CD14-positive monocyte (primary cell): ENCODE results near the gene CLTA. TPM values are rescaled to one million over a fixed set of nuclear protein-coding genes. Genes with fewer than 3 reads are reported as not detected.

Source experiments
- DNase-seq, 3 donors: peaks; one replicate each; pipeline ENCODE4 v3.0.0-alpha.2; 2011 to 2022
- H2AFZ ChIP-seq: 2 replicates; pipeline ENCODE4 v1.6.0; 2012; ENCODE audit warnings: mild to moderate bottlenecking, low read depth, low read length, inconsistent platforms; ENCODE audit not compliant: insufficient read depth, poor library complexity, severe bottlenecking
- H3K27ac ChIP-seq, 2 donors: 1 replicate in 1 of 2; 2 replicates in 1 of 2; pipeline ENCODE4 v1.5.1; 2012 to 2013; ENCODE audit warnings: low read length in 2 of 2, control low read depth in 1 of 2, inconsistent platforms in 1 of 2, low read depth in 1 of 2, mild to moderate bottlenecking in 1 of 2
- H3K27me3 ChIP-seq, 2 donors: one replicate each; pipeline versions ENCODE4 v1.6.0 to v1.6.1; 2011 to 2013; ENCODE audit warnings: low read length in 2 of 2; ENCODE audit not compliant: control insufficient read depth in 2 of 2, insufficient read depth in 2 of 2
- H3K36me3 ChIP-seq, 2 donors: replicated peaks in 1 of 2; 1 replicate in 1 of 2; 2 replicates in 1 of 2; pipeline versions ENCODE4 v1.5.1 to v1.6.1; 2012 to 2013; ENCODE audit warnings: low read length in 2 of 2, control low read depth in 1 of 2, inconsistent platforms in 1 of 2, mild to moderate bottlenecking in 1 of 2; ENCODE audit not compliant: insufficient read depth in 2 of 2, control insufficient read depth in 1 of 2
- H3K4me1 ChIP-seq, 2 donors: 1 replicate in 1 of 2; 2 replicates in 1 of 2; pipeline versions ENCODE4 v1.5.1 to v1.6.1; 2012 to 2013; ENCODE audit warnings: low read length in 2 of 2, control low read depth in 1 of 2, inconsistent platforms in 1 of 2, mild to moderate bottlenecking in 1 of 2, moderate library complexity in 1 of 2; ENCODE audit not compliant: insufficient read depth in 2 of 2, control insufficient read depth in 1 of 2
- H3K4me2 ChIP-seq: replicated peaks from 2 replicates; pipeline ENCODE3; 2012; ENCODE audit warnings: low read length, moderate library complexity, mild to moderate bottlenecking; ENCODE audit not compliant: poor library complexity, severe bottlenecking; ENCODE audit errors: extremely low read depth
- H3K4me3 ChIP-seq, 3 experiments: fragments of 200-600 bp in 1 of 3; sonication (generic) in 1 of 3; replicated peaks in 1 of 3; 1 replicate in 2 of 3; 2 replicates in 1 of 3; pipeline ENCODE4 v1.5.1; 2011 to 2013; ENCODE audit warnings: low read length in 3 of 3, mild to moderate bottlenecking in 3 of 3, control low read depth in 2 of 3, low read depth in 2 of 3, inconsistent platforms in 1 of 3, moderate library complexity in 1 of 3
- H3K79me2 ChIP-seq: 2 replicates; pipeline ENCODE4 v1.6.0; 2012; ENCODE audit warnings: mild to moderate bottlenecking, control low read depth, inconsistent platforms, low read length, moderate library complexity; ENCODE audit not compliant: insufficient read depth
- H3K9ac ChIP-seq: 2 replicates; pipeline ENCODE4 v1.6.0; 2017; ENCODE audit warnings: low read length, mild to moderate bottlenecking; ENCODE audit not compliant: insufficient read depth, poor library complexity, severe bottlenecking
- H3K9me3 ChIP-seq, 2 donors: replicated peaks in 1 of 2; 1 replicate in 1 of 2; 2 replicates in 1 of 2; pipeline versions ENCODE4 v1.5.1 to v1.6.1; 2012 to 2013; ENCODE audit warnings: low read length in 2 of 2, control low read depth in 1 of 2; ENCODE audit not compliant: control insufficient read depth in 1 of 2, insufficient read depth in 1 of 2
- H4K20me1 ChIP-seq: 2 replicates; pipeline ENCODE4 v1.6.0; 2012; ENCODE audit warnings: mild to moderate bottlenecking, low read length, control low read depth, moderate library complexity; ENCODE audit not compliant: insufficient read depth
- H3K27ac Mint-ChIP-seq, 7 donors: one replicate each; pipeline ENCODE4 v1.8.0; 2020; ENCODE audit warnings: mild to moderate bottlenecking in 7 of 7, mixed read lengths in 7 of 7, moderate library complexity in 6 of 7, inconsistent platforms in 2 of 7
- H3K27me3 Mint-ChIP-seq, 3 donors: one replicate each; pipeline ENCODE4 v1.8.0; 2021 to 2022; ENCODE audit warnings: low read depth in 3 of 3, mild to moderate bottlenecking in 3 of 3, mixed read lengths in 3 of 3, moderate library complexity in 3 of 3, inconsistent platforms in 1 of 3
- H3K36me3 Mint-ChIP-seq, 2 donors: one replicate each; pipeline ENCODE4 v1.8.0; 2020; ENCODE audit warnings: mixed read lengths in 2 of 2, inconsistent platforms in 1 of 2, mild to moderate bottlenecking in 1 of 2
- H3K4me1 Mint-ChIP-seq: one replicate; pipeline ENCODE4 v1.8.0; 2020; ENCODE audit warnings: mild to moderate bottlenecking, mixed read lengths
- H3K4me3 Mint-ChIP-seq, 2 donors: one replicate each; pipeline ENCODE4 v1.8.0; 2020; ENCODE audit warnings: mild to moderate bottlenecking in 2 of 2, mixed read lengths in 2 of 2, moderate library complexity in 1 of 2
- H3K9me3 Mint-ChIP-seq, 7 donors: one replicate each; pipeline ENCODE4 v1.8.0; 2020 to 2022; ENCODE audit warnings: mixed read lengths in 7 of 7, mild to moderate bottlenecking in 6 of 7, moderate library complexity in 6 of 7, inconsistent platforms in 2 of 7
- CTCF ChIP-seq: fragments of 200-600 bp; IDR thresholded peaks from one replicate; pipeline ENCODE4 v1.8.0; 2022; ENCODE audit warnings: antibody characterized with exemption, mild to moderate bottlenecking
- WGBS: methylation state at CpG from one replicate; pipeline ENCODE4 v1.1.5; 2013; ENCODE audit warnings: missing lambda C conversion rate; ENCODE audit not compliant: insufficient coverage; 5-methylcytosine and 5-hydroxymethylcytosine counted together
- intact Hi-C, 2 donors: fragments of 100-400 bp; cut with micrococcal nuclease; formaldehyde crosslinking; loops; one replicate each; pipeline versions ENCODE4 v1.15.0 to v1.15.1; 2023
- polyA plus RNA-seq, 3 donors: library from polyadenylated mRNA; depleted of rRNA in 1 of 3; unstranded in 2 of 3; stranded (reverse) in 1 of 3; fragments of 300-500 nt in 2 of 3; fragments of >200 nt in 1 of 3; fragmentation: Illumina TruSeq in 2 of 3; gene quantifications; 1 replicate in 2 of 3; 2 replicates in 1 of 3; pipeline ENCODE4 v1.2.3, GENCODE V29; 2012 to 2021

The CLTA gene
- polyA plus RNA-seq, 3 donors: 85.6 to 262 (median 225) TPM

- no peak overlapping the region for H3K4me3 Mint-ChIP-seq
- H3K4me1 Mint-ChIP-seq: peaks cover 2% of the 10 kb centered on the region
- H2AFZ ChIP-seq: no peak overlapping the region
Measured at GRCh38 chr9:36213387-36213786, 22.7 kb downstream of the CLTA start.

GRCh38 chr9:36213989-36214388, 23.3 kb downstream of the CLTA start:
- no peak overlapping the region for H3K4me3 Mint-ChIP-seq
- Histone ChIP-seq H3K4me3 (no peak overlapping the region), H3K36me3 (peaks cover 71 to 98% of the 10 kb centered on the region in 2 donors), H3K27ac (peak overlapping the region in 1 of 2 donors; percentile 24), H3K9me3 (no peaks in the 10 kb centered on the region), H4K20me1 (peaks cover 95% of the 10 kb centered on the region), H3K27me3 (no peaks in the 10 kb centered on the region), H3K4me1 (no peaks in the 10 kb centered on the region), H3K9ac (no peak overlapping the region), H3K4me2 (no peak overlapping the region), H2AFZ (no peak overlapping the region), H3K79me2 (peaks cover 41% of the 10 kb centered on the region)
- intact Hi-C loops: no loop called here
- H3K4me1 Mint-ChIP-seq: peaks cover 2% of the 10 kb centered on the region
- H3K9me3 Mint-ChIP-seq: no peaks in the 10 kb centered on the region
- H3K27ac Mint-ChIP-seq: peak overlapping the region in 2 of 7 donors; percentile 4 to 20
- peaks cover 0 to 1% (median 0%) of the 10 kb centered on the region in 3 donors for H3K27me3 Mint-ChIP-seq
- DNase-seq: no peak
- H3K36me3 Mint-ChIP-seq: peaks cover 76 to 89% of the 10 kb centered on the region in 2 donors
- no peak for TF ChIP-seq CTCF
- WGBS: 83% methylated on average over 1 of the region's 4 CpGs

More at GRCh38 chr9:36213387-36213786, 22.7 kb downstream of the CLTA start:
- no peak for TF ChIP-seq CTCF
- H3K36me3 Mint-ChIP-seq: peaks cover 76 to 89% of the 10 kb centered on the region in 2 donors
- 67% methylated on average over 1 of the region's 4 CpGs for WGBS
- Histone ChIP-seq H3K27me3 (no peaks in the 10 kb centered on the region), H3K27ac (peak overlapping the region in 1 of 2 donors; percentile 24), H3K4me2 (no peak overlapping the region), H3K4me3 (no peak overlapping the region), H4K20me1 (peaks cover 95% of the 10 kb centered on the region), H3K4me1 (no peaks in the 10 kb centered on the region), H3K9me3 (no peaks in the 10 kb centered on the region), H3K79me2 (peaks cover 47% of the 10 kb centered on the region), H3K9ac (no peak overlapping the region), H3K36me3 (peaks cover 71 to 98% of the 10 kb centered on the region in 2 donors)
- intact Hi-C loops: no loop called here
- H3K9me3 Mint-ChIP-seq: no peaks in the 10 kb centered on the region
- no peak for DNase-seq
- peaks cover 0 to 1% (median 0%) of the 10 kb centered on the region in 3 donors for H3K27me3 Mint-ChIP-seq
- H3K27ac Mint-ChIP-seq: peak overlapping the region in 3 of 7 donors; percentile 0 to 53 (median 51)
